Mesothelial cell of epicardium (in vitro differentiated cells): ENCODE measurements around the gene KISS1R. TPM values are rescaled to one million over a fixed set of nuclear protein-coding genes. Genes with fewer than 3 reads are reported as not detected.

Source experiments
- DNase-seq, 2 experiments: peaks; one replicate each; pipeline ENCODE4 v3.0.0; 2021; ENCODE audit warnings: low spot score in 2 of 2; ENCODE audit not compliant: unreplicated experiment in 2 of 2
- H3K27ac Mint-ChIP-seq: 2 replicates; pipeline ENCODE4 v1.8.0; 2021; ENCODE audit warnings: mixed read lengths
- H3K27me3 Mint-ChIP-seq: 2 replicates; pipeline ENCODE4 v1.8.0; 2021; ENCODE audit warnings: low read depth, mixed read lengths
- H3K36me3 Mint-ChIP-seq: 2 replicates; pipeline ENCODE4 v1.8.0; 2021; ENCODE audit warnings: mixed read lengths
- H3K4me1 Mint-ChIP-seq: 2 replicates; pipeline ENCODE4 v1.8.0; 2021; ENCODE audit warnings: mixed read lengths
- H3K4me3 Mint-ChIP-seq: 2 replicates; pipeline ENCODE4 v1.8.0; 2021; ENCODE audit warnings: mild to moderate bottlenecking, moderate library complexity, mixed read lengths
- H3K9me3 Mint-ChIP-seq: 2 replicates; pipeline ENCODE4 v1.8.0; 2021; ENCODE audit warnings: mixed read lengths
- CTCF ChIP-seq: fragments of 200-600 bp; sonication (generic); IDR thresholded peaks from one replicate; pipeline ENCODE4 v1.5.0; 2021; ENCODE audit warnings: antibody characterized with exemption; ENCODE audit not compliant: unreplicated experiment
- total RNA-seq: library from RNA; stranded (reverse); gene quantifications from 3 replicates; pipeline ENCODE4 v1.2.1, GENCODE V29; 2021

KISS1R gene
- total RNA-seq, 1 donor from 2014 or later: 1.5 TPM

- H3K27ac Mint-ChIP-seq: no peak overlapping the region
- H3K36me3 Mint-ChIP-seq: peaks cover 4% of the 10 kb centered on the region
- no peaks in the 10 kb centered on the region for H3K9me3 Mint-ChIP-seq
- DNase-seq: no peak
- H3K27me3 Mint-ChIP-seq: no peaks in the 10 kb centered on the region
- TF ChIP-seq CTCF: no peak
- no peak overlapping the region for H3K4me3 Mint-ChIP-seq
- H3K4me1 Mint-ChIP-seq: no peaks in the 10 kb centered on the region
These were observed 18.5 kb upstream of the KISS1R start for GRCh38 chr19:898663-899062.

- no peak for TF ChIP-seq CTCF
- Mint-ChIP-seq H3K36me3 (peaks cover 8% of the 10 kb centered on the region), H3K27me3 (no peaks in the 10 kb centered on the region), H3K4me1 (peaks cover 3% of the 10 kb centered on the region), H3K27ac (no peak overlapping the region), H3K9me3 (no peaks in the 10 kb centered on the region), H3K4me3 (no peak overlapping the region)
- DNase-seq: no peak
These were observed 17.6 kb upstream of the KISS1R start for GRCh38 chr19:899336-900042.

- H3K36me3 Mint-ChIP-seq: peaks cover 8% of the 10 kb centered on the region
- H3K27ac Mint-ChIP-seq: no peak overlapping the region
These were observed 17.2 kb upstream of the KISS1R start for GRCh38 chr19:900043-900301.

GRCh38 chr19:900302-901111 is 16.6 kb upstream of the KISS1R start:
- no peak for TF ChIP-seq CTCF
- Mint-ChIP-seq H3K27ac (no peak overlapping the region), H3K36me3 (peaks cover 6% of the 10 kb centered on the region), H3K27me3 (no peaks in the 10 kb centered on the region), H3K4me3 (no peak overlapping the region), H3K4me1 (peaks cover 3% of the 10 kb centered on the region), H3K9me3 (no peaks in the 10 kb centered on the region)
- no peak for DNase-seq

More at GRCh38 chr19:900043-900301, 17.2 kb upstream of the KISS1R start:
- Mint-ChIP-seq H3K27me3 (no peaks in the 10 kb centered on the region), H3K4me1 (peaks cover 3% of the 10 kb centered on the region), H3K9me3 (no peaks in the 10 kb centered on the region), H3K4me3 (no peak overlapping the region)
- no peak for TF ChIP-seq CTCF
- DNase-seq: no peak

DNA sequence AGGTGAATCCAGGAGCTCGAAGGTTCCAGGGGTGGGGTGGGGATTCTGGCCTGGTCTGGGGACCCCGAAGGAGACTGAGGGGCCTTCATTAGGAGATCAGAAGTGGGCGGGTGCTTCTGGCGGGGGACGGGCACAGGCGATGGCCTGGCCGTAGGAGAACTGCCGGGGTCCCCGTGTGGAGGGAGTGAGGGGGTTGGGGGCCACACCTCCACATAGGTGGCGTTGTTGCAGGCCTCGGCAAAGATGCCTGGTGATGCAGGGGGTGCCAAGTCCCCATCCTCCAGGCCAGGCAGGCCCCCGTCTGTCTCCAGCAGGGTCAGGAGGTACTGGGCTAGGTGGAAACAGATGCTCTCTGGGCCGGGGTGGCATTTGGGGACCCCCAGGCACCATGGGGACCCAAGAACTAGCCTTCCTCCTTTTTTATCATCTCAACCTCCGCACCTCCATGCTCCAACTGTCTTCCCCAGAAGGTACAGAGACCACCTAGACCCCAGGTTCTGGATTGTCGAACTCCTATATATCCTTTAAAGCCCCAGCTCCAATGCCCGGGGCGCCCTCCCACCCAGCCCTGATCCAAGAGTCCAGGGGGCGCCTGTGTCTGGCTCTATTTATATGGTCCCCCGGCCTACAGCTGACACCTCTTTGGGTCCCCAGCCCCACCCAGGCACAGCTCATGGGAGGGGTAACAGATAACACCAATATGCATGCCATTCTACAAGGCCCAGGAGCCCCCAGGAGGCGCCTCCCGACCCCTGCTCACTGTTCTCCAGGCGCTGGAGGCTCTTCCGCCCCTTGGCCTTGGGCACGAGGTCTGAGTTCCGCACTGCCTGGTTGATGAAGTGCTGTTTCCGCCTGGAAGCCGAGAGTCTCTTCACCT is 15.7 kb upstream of the KISS1R start:
- no peak for TF ChIP-seq CTCF
- H3K4me3 Mint-ChIP-seq: no peak overlapping the region
- no peaks in the 10 kb centered on the region for H3K27me3 Mint-ChIP-seq
- peaks cover 3% of the 10 kb centered on the region for H3K4me1 Mint-ChIP-seq
- H3K27ac Mint-ChIP-seq: no peak overlapping the region
- H3K36me3 Mint-ChIP-seq: peaks cover 6% of the 10 kb centered on the region
- DNase-seq: no peak
- H3K9me3 Mint-ChIP-seq: no peaks in the 10 kb centered on the region
